GM19328 (cell line): ENCODE measurements around the gene KIF22.
A peak's percentile ranks its signal among the peaks of the same experiment; 100 is the strongest.
"Not testable (repeated sequence)": the region's sequence is repeated elsewhere in the genome, so short reads cannot be mapped to it uniquely, and the experiment has no call there.

Source experiments
- ATAC-seq: cut with Tn5 transposase; IDR thresholded peaks from one replicate; pipeline ENCODE4 v1.9.1; 2021; ENCODE audit warnings: mild to moderate bottlenecking, moderate library complexity; ENCODE audit not compliant: unreplicated experiment

Gene KIF22

GRCh38 chr16:29812754-29813643 is 22.4 kb downstream of the KIF22 start:
- ATAC-seq, result no peak

- no peak for ATAC-seq
Measured at GRCh38 chr16:29813644-29814562, 23.4 kb downstream of the KIF22 start.

- ATAC-seq, result no peak
Measured at GRCh38 chr16:29814592-29814991, 24.0 kb downstream of the KIF22 start.

- no peak for ATAC-seq
Measured at GRCh38 chr16:29815032-29815721, 24.6 kb downstream of the KIF22 start.

- peak; percentile 66 for ATAC-seq
Measured at GRCh38 chr16:29815793-29816693, 25.5 kb downstream of the KIF22 start, which contains the start of gene PAGR1. PAGR1 (plus strand) TSS chr16:29816152; CDS start chr16:29816526, 374 bp downstream.

- ATAC-seq, result no peak
Measured at GRCh38 chr16:29816694-29817441, 26.3 kb downstream of the KIF22 start.

GRCh38 chr16:29818082-29818481 is 27.5 kb downstream of the KIF22 start:
- no peak for ATAC-seq

GRCh38 chr16:29819506-29819905 is 29.0 kb downstream of the KIF22 start:
- ATAC-seq, result no peak

GRCh38 chr16:29820271-29820701 is 29.7 kb downstream of the KIF22 start, which contains the start of gene MVP:
MVP (plus strand) TSS chr16:29820462; CDS start chr16:29830550, 10,088 bp downstream.
- no peak for ATAC-seq

- no peak for ATAC-seq
Measured at GRCh38 chr16:29820730-29821642, 30.4 kb downstream of the KIF22 start.

GRCh38 chr16:29821643-29822115 is 31.1 kb downstream of the KIF22 start:
- no peak for ATAC-seq

- no peak for ATAC-seq
Measured at GRCh38 chr16:29824589-29825144, 34.1 kb downstream of the KIF22 start.

GRCh38 chr16:29825145-29826044 is 34.8 kb downstream of the KIF22 start:
- ATAC-seq, result no peak

- no peak for ATAC-seq
Measured at GRCh38 chr16:29826342-29826695, 35.8 kb downstream of the KIF22 start.

GRCh38 chr16:29830774-29831173 is 40.2 kb downstream of the KIF22 start:
- no peak for ATAC-seq

- no peak for ATAC-seq
Measured at GRCh38 chr16:29831490-29831889, 40.9 kb downstream of the KIF22 start.

GRCh38 chr16:29833219-29833618 is 42.7 kb downstream of the KIF22 start:
- not testable (repeated sequence) for ATAC-seq
